Measurements from ENCODE around the gene PRKCI. TPM values are rescaled to one million over a fixed set of nuclear protein-coding genes. Genes with fewer than 3 reads are reported as not detected.
A peak's percentile ranks its signal among the peaks of the same experiment; 100 is the strongest.

Gene PRKCI
- total and polyA plus RNA-seq, 9 of the 15 experiments (the other 6 are each of a cell fraction or from before 2014, with no cell fraction given): 10.5 to 43.2 (median 31.4) TPM

DNA sequence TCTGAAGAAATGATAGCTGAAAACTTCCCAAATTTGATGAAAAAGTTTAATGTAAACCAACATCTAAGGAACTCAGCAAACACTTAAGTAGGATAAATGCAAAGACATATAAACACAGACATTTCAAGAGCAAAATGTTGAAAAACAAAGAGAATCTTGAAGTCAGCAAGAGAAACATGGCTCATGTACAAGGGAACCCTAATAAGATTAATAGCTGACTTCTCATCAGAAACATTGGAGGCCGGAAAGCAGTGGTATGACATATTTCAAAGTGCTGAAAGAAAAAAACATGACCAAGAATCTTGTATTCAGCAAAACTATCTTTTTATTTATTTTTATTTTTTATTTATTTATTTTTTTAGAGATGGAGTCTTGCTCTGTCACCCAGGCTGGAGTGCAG is 10.6 kb upstream of the PRKCI start (continued):
- no peak for TF ChIP-seq ASH1L (IDR thresholded peaks at IDR 0.05; ENCODE audit: borderline replicate concordance, low read depth, partially characterized antibody)
- TF ChIP-seq, protein P1, sequence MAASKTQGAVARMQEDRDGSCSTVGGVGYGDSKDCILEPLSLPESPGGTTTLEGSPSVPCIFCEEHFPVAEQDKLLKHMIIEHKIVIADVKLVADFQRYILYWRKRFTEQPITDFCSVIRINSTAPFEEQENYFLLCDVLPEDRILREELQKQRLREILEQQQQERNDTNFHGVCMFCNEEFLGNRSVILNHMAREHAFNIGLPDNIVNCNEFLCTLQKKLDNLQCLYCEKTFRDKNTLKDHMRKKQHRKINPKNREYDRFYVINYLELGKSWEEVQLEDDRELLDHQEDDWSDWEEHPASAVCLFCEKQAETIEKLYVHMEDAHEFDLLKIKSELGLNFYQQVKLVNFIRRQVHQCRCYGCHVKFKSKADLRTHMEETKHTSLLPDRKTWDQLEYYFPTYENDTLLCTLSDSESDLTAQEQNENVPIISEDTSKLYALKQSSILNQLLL (CRISPR knock-in tag; IDR thresholded peaks at IDR 0.05; ENCODE audit: borderline replicate concordance): no peak
- TF ChIP-seq, protein P2, sequence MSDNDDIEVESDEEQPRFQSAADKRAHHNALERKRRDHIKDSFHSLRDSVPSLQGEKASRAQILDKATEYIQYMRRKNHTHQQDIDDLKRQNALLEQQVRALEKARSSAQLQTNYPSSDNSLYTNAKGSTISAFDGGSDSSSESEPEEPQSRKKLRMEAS (CRISPR knock-in tag; IDR thresholded peaks at IDR 0.05): no peak
- no peak for TF ChIP-seq XRCC5 (IDR thresholded peaks at IDR 0.05; ENCODE audit: low read depth, low read length)
- no peak for TF ChIP-seq ZFP36 (IDR thresholded peaks at IDR 0.05; ENCODE audit: low read depth, low read length, partially characterized antibody)
- TF ChIP-seq STAG1 (CRISPR knock-in tag; IDR thresholded peaks at IDR 0.05; ENCODE audit: borderline replicate concordance): no peak
- TF ChIP-seq, protein P3, sequence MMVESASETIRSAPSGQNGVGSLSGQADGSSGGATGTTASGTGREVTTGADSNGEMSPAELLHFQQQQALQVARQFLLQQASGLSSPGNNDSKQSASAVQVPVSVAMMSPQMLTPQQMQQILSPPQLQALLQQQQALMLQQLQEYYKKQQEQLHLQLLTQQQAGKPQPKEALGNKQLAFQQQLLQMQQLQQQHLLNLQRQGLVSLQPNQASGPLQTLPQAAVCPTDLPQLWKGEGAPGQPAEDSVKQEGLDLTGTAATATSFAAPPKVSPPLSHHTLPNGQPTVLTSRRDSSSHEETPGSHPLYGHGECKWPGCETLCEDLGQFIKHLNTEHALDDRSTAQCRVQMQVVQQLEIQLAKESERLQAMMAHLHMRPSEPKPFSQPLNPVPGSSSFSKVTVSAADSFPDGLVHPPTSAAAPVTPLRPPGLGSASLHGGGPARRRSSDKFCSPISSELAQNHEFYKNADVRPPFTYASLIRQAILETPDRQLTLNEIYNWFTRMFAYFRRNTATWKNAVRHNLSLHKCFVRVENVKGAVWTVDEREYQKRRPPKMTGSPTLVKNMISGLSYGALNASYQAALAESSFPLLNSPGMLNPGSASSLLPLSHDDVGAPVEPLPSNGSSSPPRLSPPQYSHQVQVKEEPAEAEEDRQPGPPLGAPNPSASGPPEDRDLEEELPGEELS (CRISPR knock-in tag; IDR thresholded peaks at IDR 0.05; ENCODE audit: borderline replicate concordance): no peak
- TF ChIP-seq ZNF57 (CRISPR knock-in tag; IDR thresholded peaks at IDR 0.05): no peak
- 0 out of 2 replicates have a peak, but pooled peaks have one; percentile 39 for TF ChIP-seq ETV1 (tag; conservative IDR thresholded peaks at IDR 0.05; ENCODE audit: low read depth)
- no peak for TF ChIP-seq HDAC8 (tag; IDR thresholded peaks at IDR 0.05)
- TF ChIP-seq ELF2 (CRISPR knock-in tag; IDR thresholded peaks at IDR 0.05): no peak
- TF ChIP-seq SLC30A9 (CRISPR knock-in tag; IDR thresholded peaks at IDR 0.05): no peak
- no peak for TF ChIP-seq ZKSCAN3 (CRISPR knock-in tag; IDR thresholded peaks at IDR 0.05)
- TF ChIP-seq ZNF217 (CRISPR knock-in tag; IDR thresholded peaks at IDR 0.05): no peak

Measured in K562 (cell line).